Hepatocyte (in vitro differentiated cells): ENCODE data around the gene UHRF2. TPM values are rescaled to one million over a fixed set of nuclear protein-coding genes. Genes with fewer than 3 reads are reported as not detected.

Experiments used
- DNase-seq: peaks from one replicate; pipeline ENCODE4 v3.0.0-alpha.2; 2016; ENCODE audit warnings: low spot score
- H2AFZ ChIP-seq: fragments of 200-600 bp; sonication (generic); 2 replicates; pipeline ENCODE4 v1.6.0; 2016; ENCODE audit warnings: antibody characterized with exemption, mild to moderate bottlenecking
- H3K27ac ChIP-seq: fragments of 200-600 bp; sonication (generic); 2 replicates; pipeline ENCODE4 v1.5.1; 2016; ENCODE audit warnings: mild to moderate bottlenecking
- H3K27me3 ChIP-seq: fragments of 200-600 bp; sonication (generic); 2 replicates; pipeline ENCODE4 v1.6.1; 2016
- H3K36me3 ChIP-seq: fragments of 200-600 bp; sonication (generic); replicated peaks from 2 replicates; pipeline ENCODE4 v1.5.1; 2016; ENCODE audit warnings: low read depth; ENCODE audit not compliant: insufficient read depth
- H3K4me1 ChIP-seq: fragments of 200-600 bp; sonication (generic); 2 replicates; pipeline ENCODE4 v1.5.1; 2016; ENCODE audit warnings: mild to moderate bottlenecking, moderate library complexity; ENCODE audit not compliant: insufficient read depth
- H3K4me2 ChIP-seq: fragments of 200-600 bp; sonication (generic); 2 replicates; pipeline ENCODE4 v1.6.0; 2016
- H3K4me3 ChIP-seq: fragments of 200-600 bp; sonication (generic); 2 replicates; pipeline ENCODE4 v1.5.1; 2016; ENCODE audit warnings: mild to moderate bottlenecking
- H3K79me2 ChIP-seq: fragments of 200-600 bp; sonication (generic); 2 replicates; pipeline ENCODE4 v1.6.0; 2017; ENCODE audit warnings: mild to moderate bottlenecking
- H3K9me2 ChIP-seq: fragments of 200-600 bp; sonication (generic); replicated peaks from 2 replicates; pipeline ENCODE4 v1.6.0; 2017; ENCODE audit warnings: mild to moderate bottlenecking; ENCODE audit not compliant: insufficient read depth
- H3K9me3 ChIP-seq: fragments of 200-600 bp; sonication (generic); 2 replicates; pipeline ENCODE4 v1.5.1; 2016; ENCODE audit warnings: low read depth, mild to moderate bottlenecking
- H4K20me1 ChIP-seq: fragments of 200-600 bp; sonication (generic); 2 replicates; pipeline ENCODE4 v1.6.0; 2016; ENCODE audit warnings: mild to moderate bottlenecking; ENCODE audit not compliant: insufficient read depth, poor library complexity, severe bottlenecking
- CTCF ChIP-seq: fragments of 200-600 bp; sonication (generic); IDR thresholded peaks from 2 replicates; pipeline ENCODE4 v1.5.1; 2016; ENCODE audit warnings: antibody characterized with exemption, mild to moderate bottlenecking; ENCODE audit not compliant: poor library complexity
- EZH2 ChIP-seq: fragments of 200-600 bp; sonication (generic); IDR thresholded peaks from 2 replicates; pipeline ENCODE4 v1.6.1; 2016; ENCODE audit warnings: antibody characterized with exemption, mild to moderate bottlenecking, borderline replicate concordance
- EZH2phosphoT487 ChIP-seq: fragments of 200-600 bp; sonication (generic); IDR thresholded peaks from one replicate; pipeline ENCODE4 v1.6.1; 2018; ENCODE audit warnings: antibody characterized with exemption, mild to moderate bottlenecking, low read depth, moderate library complexity; ENCODE audit not compliant: unreplicated experiment, severe bottlenecking
- WGBS: methylation state at CpG from one replicate; pipeline ENCODE4 v1.1.6; 2016; ENCODE audit warnings: low lambda C conversion rate; ENCODE audit errors: missing lambda C conversion rate; 5-methylcytosine and 5-hydroxymethylcytosine counted together
- polyA plus RNA-seq: library from polyadenylated mRNA; unstranded; fragments of >200 nt; fragmentation: Nextera tagmentation; extraction: Ambion mirVana; gene quantifications from 2 replicates; pipeline ENCODE4 v1.2.1, GENCODE V29; 2016
- total RNA-seq: library from RNA; depleted of rRNA; stranded (reverse); fragments of >200 nt; gene quantifications from 2 replicates; pipeline ENCODE4 v1.2.3, GENCODE V29; 2014

Gene UHRF2
- total and polyA plus RNA-seq, 2 experiments from 2014 or later, result 16.6 to 42.9 TPM

DNA sequence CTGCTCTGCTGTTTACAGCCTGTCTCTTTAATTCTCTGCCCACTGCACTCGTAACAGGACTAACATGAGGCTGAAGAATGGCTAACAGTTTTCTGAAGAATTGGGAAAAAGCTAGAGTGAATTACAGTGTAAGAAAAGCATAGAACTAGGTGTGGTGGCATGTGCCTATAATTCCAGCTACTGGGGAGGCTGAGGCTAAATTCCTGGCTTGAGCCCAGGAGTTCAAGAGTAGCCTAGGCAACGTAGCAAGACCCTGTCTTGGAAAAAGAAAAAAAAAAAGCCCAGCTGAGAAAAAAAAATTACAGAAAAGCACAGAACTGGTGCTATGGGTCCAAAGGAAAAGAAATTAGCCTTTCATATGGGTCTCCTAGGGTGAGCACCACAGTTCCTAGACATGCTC lies 13.9 kb upstream of the UHRF2 start:
- Histone ChIP-seq H3K27me3 (no peaks in the 10 kb centered on the region), H4K20me1 (no peaks in the 10 kb centered on the region), H3K36me3 (no peaks in the 10 kb centered on the region), H3K4me1 (no peaks in the 10 kb centered on the region), H2AFZ (no peak overlapping the region), H3K27ac (no peak overlapping the region), H3K4me2 (no peak overlapping the region), H3K9me2 (no peaks in the 10 kb centered on the region), H3K79me2 (no peaks in the 10 kb centered on the region), H3K9me3 (no peaks in the 10 kb centered on the region), H3K4me3 (no peak overlapping the region)
- TF ChIP-seq EZH2 (no peak), CTCF (no peak), EZH2phosphoT487 (no peak)
- DNase-seq, result no peak
- WGBS, result 39% methylated on average over 2 of the region's 2 CpGs

- H3K4me1 ChIP-seq, result no peaks in the 10 kb centered on the region
- no peak overlapping the region for H2AFZ ChIP-seq
- no peak overlapping the region for H3K27ac ChIP-seq
- no peak overlapping the region for H3K4me3 ChIP-seq
- no peaks in the 10 kb centered on the region for H3K36me3 ChIP-seq
- no peaks in the 10 kb centered on the region for H3K27me3 ChIP-seq
- H3K79me2 ChIP-seq, result no peaks in the 10 kb centered on the region
- H3K9me2 ChIP-seq, result no peaks in the 10 kb centered on the region
- H4K20me1 ChIP-seq, result no peaks in the 10 kb centered on the region
- DNase-seq, result no peak
- no peaks in the 10 kb centered on the region for H3K9me3 ChIP-seq
- no peak overlapping the region for H3K4me2 ChIP-seq
- TF ChIP-seq EZH2, result no peak
- TF ChIP-seq EZH2phosphoT487, result no peak
- TF ChIP-seq CTCF, result no peak
Measured at GRCh38 chr9:6405371-6405770, 7.6 kb upstream of the UHRF2 start.

GRCh38 chr9:6407778-6408177 lies 5.2 kb upstream of the UHRF2 start:
- H3K9me3 ChIP-seq, result no peaks in the 10 kb centered on the region

More at GRCh38 chr9:6407778-6408177, 5.2 kb upstream of the UHRF2 start:
- TF ChIP-seq EZH2 (no peak), EZH2phosphoT487 (no peak), CTCF (no peak)
- no peaks in the 10 kb centered on the region for H3K27me3 ChIP-seq
- H3K4me1 ChIP-seq, result no peaks in the 10 kb centered on the region
- no peaks in the 10 kb centered on the region for H3K79me2 ChIP-seq
- H3K27ac ChIP-seq, result no peak overlapping the region
- H3K36me3 ChIP-seq, result no peaks in the 10 kb centered on the region
- DNase-seq, result no peak
- H2AFZ ChIP-seq, result no peak overlapping the region
- no peaks in the 10 kb centered on the region for H3K9me2 ChIP-seq
- H4K20me1 ChIP-seq, result no peaks in the 10 kb centered on the region
- WGBS, result 91% methylated on average over 2 of the region's 2 CpGs
- H3K4me3 ChIP-seq, result no peak overlapping the region
- H3K4me2 ChIP-seq, result no peak overlapping the region
